Measurements from ENCODE around the gene GPBAR1. TPM values are rescaled to one million over a fixed set of nuclear protein-coding genes. Genes with fewer than 3 reads are reported as not detected.

Gene GPBAR1
- total RNA-seq, 1 donor from 2014 or later = 0.77 TPM

- no peak overlapping the region for H3K27ac Mint-ChIP-seq (ENCODE audit: unreplicated experiment)
- H3K9me3 Mint-ChIP-seq (ENCODE audit: unreplicated experiment) = no peaks in the 10 kb centered on the region
- no peak overlapping the region for H3K4me3 Mint-ChIP-seq (ENCODE audit: unreplicated experiment)
- no peak for DNase-seq (ENCODE audit: low spot score)
- peaks cover 6% of the 10 kb centered on the region for H3K27me3 Mint-ChIP-seq (ENCODE audit: unreplicated experiment)
- peaks cover 29% of the 10 kb centered on the region for H3K4me1 Mint-ChIP-seq (ENCODE audit: unreplicated experiment)
- TF ChIP-seq, protein P1, sequence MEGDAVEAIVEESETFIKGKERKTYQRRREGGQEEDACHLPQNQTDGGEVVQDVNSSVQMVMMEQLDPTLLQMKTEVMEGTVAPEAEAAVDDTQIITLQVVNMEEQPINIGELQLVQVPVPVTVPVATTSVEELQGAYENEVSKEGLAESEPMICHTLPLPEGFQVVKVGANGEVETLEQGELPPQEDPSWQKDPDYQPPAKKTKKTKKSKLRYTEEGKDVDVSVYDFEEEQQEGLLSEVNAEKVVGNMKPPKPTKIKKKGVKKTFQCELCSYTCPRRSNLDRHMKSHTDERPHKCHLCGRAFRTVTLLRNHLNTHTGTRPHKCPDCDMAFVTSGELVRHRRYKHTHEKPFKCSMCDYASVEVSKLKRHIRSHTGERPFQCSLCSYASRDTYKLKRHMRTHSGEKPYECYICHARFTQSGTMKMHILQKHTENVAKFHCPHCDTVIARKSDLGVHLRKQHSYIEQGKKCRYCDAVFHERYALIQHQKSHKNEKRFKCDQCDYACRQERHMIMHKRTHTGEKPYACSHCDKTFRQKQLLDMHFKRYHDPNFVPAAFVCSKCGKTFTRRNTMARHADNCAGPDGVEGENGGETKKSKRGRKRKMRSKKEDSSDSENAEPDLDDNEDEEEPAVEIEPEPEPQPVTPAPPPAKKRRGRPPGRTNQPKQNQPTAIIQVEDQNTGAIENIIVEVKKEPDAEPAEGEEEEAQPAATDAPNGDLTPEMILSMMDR (IDR thresholded peaks at IDR 0.05; ENCODE audit: unreplicated experiment) = no peak
- H3K36me3 Mint-ChIP-seq (ENCODE audit: low read depth, unreplicated experiment) = peaks cover 10% of the 10 kb centered on the region
Measured at GRCh38 chr2:218294430-218295022, 33.7 kb downstream of the GPBAR1 start.

DNA sequence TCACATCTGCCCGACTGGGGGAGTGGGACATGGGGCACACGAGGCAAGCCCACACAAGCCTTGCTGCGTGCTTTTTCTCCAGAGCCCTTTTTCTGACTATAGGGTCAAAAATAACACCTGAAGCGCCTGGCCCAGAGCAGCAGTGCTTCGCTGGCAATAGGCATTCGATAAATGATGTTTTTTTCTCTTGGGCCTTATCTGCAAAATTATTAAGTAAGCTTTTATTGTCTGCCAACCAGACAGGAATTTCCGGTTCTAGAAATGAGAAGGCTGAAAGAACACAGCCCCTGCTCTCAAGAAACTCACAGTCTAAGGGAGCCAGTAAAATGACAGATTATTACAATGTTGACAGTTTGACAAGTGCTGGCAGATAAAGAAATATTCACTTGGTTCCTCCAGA, 34.2 kb downstream of the GPBAR1 start:
- Mint-ChIP-seq H3K27me3 (ENCODE audit: unreplicated experiment) (peaks cover 6% of the 10 kb centered on the region), H3K4me1 (ENCODE audit: unreplicated experiment) (peaks cover 24% of the 10 kb centered on the region), H3K27ac (ENCODE audit: unreplicated experiment) (no peak overlapping the region), H3K9me3 (ENCODE audit: unreplicated experiment) (no peaks in the 10 kb centered on the region), H3K4me3 (ENCODE audit: unreplicated experiment) (no peak overlapping the region), H3K36me3 (ENCODE audit: low read depth, unreplicated experiment) (peaks cover 8% of the 10 kb centered on the region)
- TF ChIP-seq, protein P1 (IDR thresholded peaks at IDR 0.05; ENCODE audit: unreplicated experiment) = no peak
- no peak for DNase-seq (ENCODE audit: low spot score)

DNA sequence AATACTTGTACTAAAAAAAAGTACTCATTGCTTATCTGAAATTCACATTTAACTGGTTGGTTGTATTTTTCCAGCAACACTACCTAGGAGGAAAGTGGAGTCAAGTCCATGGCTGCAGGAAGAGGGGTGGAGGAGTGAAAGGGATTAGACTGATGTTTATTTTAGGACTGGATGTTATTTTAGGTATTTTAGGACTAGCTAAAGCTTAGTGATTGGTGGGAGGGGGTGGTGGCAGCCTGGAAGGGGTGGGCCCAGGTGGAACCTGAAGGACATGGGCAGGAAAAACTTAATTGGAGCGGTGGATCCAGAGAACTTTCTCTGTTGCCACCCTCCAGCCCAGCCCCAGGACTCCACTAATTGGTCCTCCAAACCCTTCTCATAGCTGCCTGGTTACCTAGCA, 35.4 kb downstream of the GPBAR1 start:
- no peaks in the 10 kb centered on the region for H3K9me3 Mint-ChIP-seq (ENCODE audit: unreplicated experiment)
- H3K36me3 Mint-ChIP-seq (ENCODE audit: low read depth, unreplicated experiment) = peaks cover 3% of the 10 kb centered on the region
- TF ChIP-seq, protein P1 (IDR thresholded peaks at IDR 0.05; ENCODE audit: unreplicated experiment) = no peak
- DNase-seq (ENCODE audit: low spot score) = no peak
- peaks cover 4% of the 10 kb centered on the region for H3K27me3 Mint-ChIP-seq (ENCODE audit: unreplicated experiment)
- H3K4me1 Mint-ChIP-seq (ENCODE audit: unreplicated experiment) = peaks cover 12% of the 10 kb centered on the region
- H3K4me3 Mint-ChIP-seq (ENCODE audit: unreplicated experiment) = no peak overlapping the region
- no peak overlapping the region for H3K27ac Mint-ChIP-seq (ENCODE audit: unreplicated experiment)

GRCh38 chr2:218296847-218297246, 36.0 kb downstream of the GPBAR1 start:
- Mint-ChIP-seq H3K4me3 (ENCODE audit: unreplicated experiment) (no peak overlapping the region), H3K27me3 (ENCODE audit: unreplicated experiment) (peaks cover 4% of the 10 kb centered on the region), H3K9me3 (ENCODE audit: unreplicated experiment) (no peaks in the 10 kb centered on the region), H3K36me3 (ENCODE audit: low read depth, unreplicated experiment) (peaks cover 3% of the 10 kb centered on the region), H3K27ac (ENCODE audit: unreplicated experiment) (no peak overlapping the region), H3K4me1 (ENCODE audit: unreplicated experiment) (peaks cover 6% of the 10 kb centered on the region)
- TF ChIP-seq, protein P1 (IDR thresholded peaks at IDR 0.05; ENCODE audit: unreplicated experiment) = no peak
- DNase-seq (ENCODE audit: low spot score) = no peak

DNA sequence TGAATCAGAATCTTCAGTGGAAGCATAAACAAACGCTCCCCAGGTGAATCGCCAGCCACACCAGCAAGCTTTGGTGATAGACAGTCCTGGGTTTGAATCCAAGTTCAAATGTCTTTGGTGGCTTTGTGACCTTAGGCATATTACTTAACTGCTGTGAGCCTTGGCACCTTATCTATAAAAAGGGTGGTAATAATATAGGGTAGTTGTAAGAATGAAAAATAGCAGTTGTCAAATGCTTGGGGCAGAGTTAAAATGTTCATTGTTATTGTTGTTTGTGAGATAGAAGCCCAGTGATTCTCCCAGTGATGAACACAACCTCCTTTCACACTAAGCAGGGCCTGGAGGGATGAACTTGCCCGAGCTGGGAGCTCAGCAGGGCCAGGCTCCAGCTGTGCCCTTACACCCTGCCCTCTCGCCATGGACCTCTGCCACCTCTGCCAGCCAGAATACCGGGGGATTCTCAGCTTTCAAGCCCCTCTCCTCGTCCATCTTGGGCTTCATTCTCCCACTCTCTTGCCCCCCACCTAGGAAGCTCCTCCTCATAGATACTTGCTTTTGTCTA, 37.6 kb downstream of the GPBAR1 start:
- no peaks in the 10 kb centered on the region for H3K9me3 Mint-ChIP-seq (ENCODE audit: unreplicated experiment)
- H3K36me3 Mint-ChIP-seq (ENCODE audit: low read depth, unreplicated experiment) = no peaks in the 10 kb centered on the region
- H3K27ac Mint-ChIP-seq (ENCODE audit: unreplicated experiment) = no peak overlapping the region
- TF ChIP-seq, protein P1 (IDR thresholded peaks at IDR 0.05; ENCODE audit: unreplicated experiment) = no peak
- H3K4me1 Mint-ChIP-seq (ENCODE audit: unreplicated experiment) = peaks cover 2% of the 10 kb centered on the region
- H3K27me3 Mint-ChIP-seq (ENCODE audit: unreplicated experiment) = peaks cover 4% of the 10 kb centered on the region
- DNase-seq (ENCODE audit: low spot score) = no peak
- H3K4me3 Mint-ChIP-seq (ENCODE audit: unreplicated experiment) = no peak overlapping the region

Measured in endothelial cell (in vitro differentiated cells).